ENCODE results near the gene ZNF229. TPM values are rescaled to one million over a fixed set of nuclear protein-coding genes. Genes with fewer than 3 reads are reported as not detected.

The ZNF229 gene
- total RNA-seq, 2 experiments from 2014 or later: 0.96 to 1.2 TPM

Other genes with a start within 250 kb of the ZNF229 start
- gene ZNF227, start 235.9 kb downstream of the ZNF229 start, total RNA-seq: 10 to 100 TPM; 14.8 to 16.2 TPM
- under 1 TPM; 0.13 to 0.42 TPM for gene ZNF233, start 188.6 kb downstream of the ZNF229 start, total RNA-seq
- 1 to 10 TPM; 2.5 to 2.6 TPM for gene ZNF235, start 143.4 kb downstream of the ZNF229 start, total RNA-seq
- gene ZNF112, start 91.8 kb downstream of the ZNF229 start, total RNA-seq: under 1 TPM; 0.15 to 0.36 TPM
- gene ZNF285, start 46.9 kb downstream of the ZNF229 start, total RNA-seq: under 1 TPM; 0.69 to 0.72 TPM
- 1 to 10 TPM; 6.0 to 6.3 TPM for gene ZNF180, start 52.0 kb upstream of the ZNF229 start, total RNA-seq
- not detected for gene CEACAM20, start 81.2 kb upstream of the ZNF229 start, total RNA-seq
- not detected for gene IGSF23, start 165.1 kb upstream of the ZNF229 start, total RNA-seq
- 1 to 10 TPM; 6.7 to 8.0 TPM for gene PVR, start 195.4 kb upstream of the ZNF229 start, total RNA-seq
- gene CEACAM19, start 223.0 kb upstream of the ZNF229 start, total RNA-seq: under 1 TPM; 0.13 to 0.23 TPM

All from activated CD8-positive, alpha-beta memory T cell treated with anti-CD3 and anti-CD28 coated beads for 36 hours (primary cell).